Kidney capillary endothelial cell (primary cell): ENCODE data around the gene DAPP1.

Experiments
- DNase-seq: peaks from one replicate; pipeline ENCODE4 v3.0.0-alpha.2; 2018; ENCODE audit warnings: low spot score

DAPP1 gene

DNA sequence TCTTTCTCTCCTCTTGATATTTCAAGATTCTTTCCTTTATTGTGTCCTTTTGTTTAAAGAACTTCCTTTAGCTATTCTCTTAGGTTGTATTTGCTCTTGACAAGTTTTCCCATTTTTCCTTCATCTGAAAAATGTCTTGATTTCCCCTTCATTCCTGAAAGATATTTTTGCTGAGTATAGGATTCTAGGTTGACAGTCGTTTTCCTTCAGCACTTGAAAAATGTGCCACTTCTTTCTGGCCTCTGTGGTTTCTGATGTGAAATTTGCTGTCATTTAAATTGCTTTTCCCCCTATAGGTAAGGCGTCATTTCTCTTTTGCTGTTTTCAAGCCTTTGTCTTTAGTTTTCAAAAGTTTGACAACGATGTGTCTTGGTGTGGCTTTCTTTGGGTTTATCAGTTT is 100.9 kb downstream of the DAPP1 start:
- no peak for DNase-seq

GRCh38 chr4:99918656-99919055 is 102.0 kb downstream of the DAPP1 start:
- no peak for DNase-seq
